GM10248 (cell line): ENCODE data around the gene LILRB1.
"Not testable (repeated sequence)": the region's sequence is repeated elsewhere in the genome, so short reads cannot be mapped to it uniquely, and the experiment has no call there.

Experiments
- CTCF ChIA-PET: fragments of 300-600 bp; sonication (Branson Sonifier 250); formaldehyde crosslinking; extraction: SDS; loops from one replicate; lab custom pipeline; 2021; ENCODE audit warnings: antibody characterized with exemption; lab: Yijun Ruan, JAX
- POLR2A ChIA-PET: fragments of 350-650 bp; sonication (Branson Sonifier 250); formaldehyde crosslinking; extraction: SDS; loops from one replicate; lab custom pipeline; 2020; ENCODE audit warnings: antibody characterized with exemption; lab: Yijun Ruan, JAX
- DNase-seq: peaks from one replicate; pipeline ENCODE4 v3.0.0; 2012; ENCODE audit errors: extremely low spot score
- TF ChIP-seq, protein P1 (sequence below): IDR thresholded peaks from 2 replicates; pipeline ENCODE4 v1.5.1; 2012; ENCODE audit warnings: mild to moderate bottlenecking, low read depth; ENCODE audit errors: extremely low read depth, missing control alignments, control extremely low read depth

Gene LILRB1

GRCh38 chr19:54667217-54667616 lies 36.9 kb downstream of the LILRB1 start:
- TF ChIP-seq, protein P1, sequence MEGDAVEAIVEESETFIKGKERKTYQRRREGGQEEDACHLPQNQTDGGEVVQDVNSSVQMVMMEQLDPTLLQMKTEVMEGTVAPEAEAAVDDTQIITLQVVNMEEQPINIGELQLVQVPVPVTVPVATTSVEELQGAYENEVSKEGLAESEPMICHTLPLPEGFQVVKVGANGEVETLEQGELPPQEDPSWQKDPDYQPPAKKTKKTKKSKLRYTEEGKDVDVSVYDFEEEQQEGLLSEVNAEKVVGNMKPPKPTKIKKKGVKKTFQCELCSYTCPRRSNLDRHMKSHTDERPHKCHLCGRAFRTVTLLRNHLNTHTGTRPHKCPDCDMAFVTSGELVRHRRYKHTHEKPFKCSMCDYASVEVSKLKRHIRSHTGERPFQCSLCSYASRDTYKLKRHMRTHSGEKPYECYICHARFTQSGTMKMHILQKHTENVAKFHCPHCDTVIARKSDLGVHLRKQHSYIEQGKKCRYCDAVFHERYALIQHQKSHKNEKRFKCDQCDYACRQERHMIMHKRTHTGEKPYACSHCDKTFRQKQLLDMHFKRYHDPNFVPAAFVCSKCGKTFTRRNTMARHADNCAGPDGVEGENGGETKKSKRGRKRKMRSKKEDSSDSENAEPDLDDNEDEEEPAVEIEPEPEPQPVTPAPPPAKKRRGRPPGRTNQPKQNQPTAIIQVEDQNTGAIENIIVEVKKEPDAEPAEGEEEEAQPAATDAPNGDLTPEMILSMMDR = no peak
- CTCF ChIA-PET = interaction anchor here (1.5 to 31.0 kb wide), 4 partner anchors 6 to 188 kb away, joined by 4 to 542 read pairs (median 336); partner anchors contain the start of gene LILRB4
- DNase-seq = no peak
- POLR2A ChIA-PET = no interaction called here

- ChIA-PET POLR2A (no interaction called here), CTCF (interaction anchor here (10.3 to 31.0 kb wide), 3 partner anchors 8 to 189 kb away, joined by 129 to 542 read pairs (median 542); partner anchors contain the start of gene LILRB4)
- DNase-seq = no peak
- TF ChIP-seq, protein P1 = no peak
These were observed 38.1 kb downstream of the LILRB1 start for GRCh38 chr19:54668353-54668752.

DNA sequence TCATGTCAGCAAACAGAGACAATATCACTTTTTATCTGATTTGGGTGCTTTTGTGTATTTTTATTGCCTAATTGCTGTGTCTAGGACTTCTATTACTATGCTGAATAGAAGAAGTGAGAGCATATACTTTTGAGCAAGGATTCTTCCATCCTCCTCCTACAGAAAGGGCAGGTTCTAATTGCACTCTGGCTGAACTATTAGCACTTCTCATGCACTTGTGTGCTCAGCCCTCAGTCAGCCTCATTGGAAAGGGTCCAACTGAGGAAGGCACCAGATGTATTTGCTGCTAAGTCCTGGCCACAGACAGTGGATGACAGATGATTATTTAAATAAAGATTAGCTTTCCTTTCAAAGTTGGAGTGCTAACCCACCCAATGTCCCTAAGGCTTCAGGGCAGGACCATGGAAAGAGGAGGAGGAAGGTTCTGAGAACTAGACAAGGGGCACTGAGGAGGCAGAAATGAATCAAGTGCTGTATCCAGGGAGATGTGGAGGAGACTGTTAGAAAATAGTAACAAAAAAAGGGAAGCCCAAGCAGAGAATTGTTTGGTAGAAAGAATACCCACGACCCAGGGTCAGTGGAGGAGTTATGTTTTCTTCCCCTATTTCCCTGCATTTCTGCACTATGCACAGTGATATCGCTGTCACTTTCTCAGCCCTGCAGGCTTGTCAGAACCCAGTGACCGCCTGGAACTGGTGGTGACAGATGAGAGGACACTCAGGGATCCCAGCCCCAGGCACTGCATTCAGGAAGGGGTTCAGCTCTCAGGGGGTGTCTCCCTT lies 40.5 kb downstream of the LILRB1 start:
- POLR2A ChIA-PET = no interaction called here
- CTCF ChIA-PET = interaction anchor here (10.3 to 31.0 kb wide), 3 partner anchors 8 to 191 kb away, joined by 129 to 542 read pairs (median 542); partner anchors contain the start of gene LILRB4

GRCh38 chr19:54673222-54673621 lies 42.9 kb downstream of the LILRB1 start:
- DNase-seq = no peak
- ChIA-PET POLR2A (interaction anchor here (0.6 kb wide), 1 partner anchor 240 kb away, joined by 4 read pairs; no protein-coding TSS in a partner anchor), CTCF (interaction anchor here (0.6 to 31.0 kb wide), 11 partner anchors 5 to 461 kb away, joined by 3 to 542 read pairs (median 3); partner anchors contain the start of gene LILRB4)

More for the DNA sequence above, 40.5 kb downstream of the LILRB1 start:
- DNase-seq = no peak
- TF ChIP-seq, protein P1 = no peak

DNA sequence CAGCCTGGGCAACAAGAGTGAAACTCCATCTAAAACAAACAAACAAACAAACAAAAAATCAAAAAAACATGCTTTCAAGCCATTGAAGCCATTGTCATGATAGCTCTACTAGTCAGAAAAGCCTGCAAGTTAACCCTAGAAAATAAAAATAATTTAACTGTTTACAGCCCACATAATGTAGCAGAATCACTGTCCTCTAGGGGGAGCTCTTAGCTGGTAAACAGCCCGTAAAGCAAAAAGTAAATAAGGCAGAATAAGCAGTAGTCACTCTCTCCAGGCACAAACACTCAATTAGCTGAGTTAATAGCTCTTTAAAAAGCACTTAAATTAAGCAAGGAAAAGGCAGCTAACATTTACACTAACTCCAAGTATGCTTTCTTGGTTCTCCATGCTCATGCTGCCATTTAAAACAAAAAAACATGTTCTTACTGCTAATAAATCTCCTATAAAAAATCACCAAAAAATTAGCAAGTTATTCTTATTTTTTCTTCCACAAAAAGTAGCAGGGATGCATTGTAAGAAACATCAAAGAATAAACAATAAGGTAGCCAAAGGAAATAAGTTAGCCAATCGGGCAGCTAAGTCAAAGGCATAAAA lies 43.8 kb downstream of the LILRB1 start:
- TF ChIP-seq, protein P1 = peak; percentile 78
- DNase-seq = peak; percentile 44
- POLR2A ChIA-PET = interaction anchor here (0.8 to 0.9 kb wide), 2 partner anchors 57 to 182 kb away, joined by 3 read pairs; no protein-coding TSS in a partner anchor
- CTCF ChIA-PET = interaction anchor here (0.8 to 31.0 kb wide), 24 partner anchors 4 to 486 kb away, joined by 3 to 542 read pairs (median 6); partner anchors contain the start of genes CDC42EP5 and LILRB4

More at GRCh38 chr19:54673222-54673621, 42.9 kb downstream of the LILRB1 start:
- TF ChIP-seq, protein P1 = no peak

DNA sequence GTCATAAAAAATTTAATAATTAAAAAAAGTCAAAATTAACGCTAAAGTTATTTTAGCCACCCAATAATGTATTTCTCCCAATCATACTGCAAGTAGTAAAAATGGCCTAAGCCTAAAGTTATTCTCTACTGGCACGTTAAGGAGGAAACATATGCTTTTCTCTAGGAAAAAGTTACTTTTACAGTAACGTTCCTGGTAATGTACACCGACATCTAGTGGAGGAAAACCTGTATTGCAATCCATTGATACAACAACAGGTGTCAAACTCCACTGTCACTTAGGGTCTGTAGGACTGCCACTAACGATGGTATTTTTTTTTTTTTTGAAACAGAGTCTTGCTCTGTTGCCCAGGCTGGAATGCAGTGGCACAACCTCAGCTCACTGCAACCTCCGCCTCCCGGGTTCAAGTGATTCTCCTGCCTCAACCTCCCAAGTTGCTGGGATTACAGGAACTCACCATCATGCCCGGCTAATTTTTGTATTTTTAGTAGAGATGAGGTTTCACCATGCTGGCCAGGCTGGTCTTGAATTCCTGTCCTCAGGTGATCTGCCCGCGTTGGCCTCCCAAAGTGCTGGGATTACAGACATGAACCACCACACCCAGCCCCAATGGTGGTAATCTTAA lies 46.0 kb downstream of the LILRB1 start:
- peak; percentile 69 for DNase-seq
- CTCF ChIA-PET = interaction anchor here (1.2 to 31.0 kb wide), 9 partner anchors 2 to 203 kb away, joined by 3 to 542 read pairs (median 13); partner anchors contain the start of genes CDC42EP5 and LILRB4
- TF ChIP-seq, protein P1 = peak; percentile 87
- POLR2A ChIA-PET = not testable (repeated sequence)
